Muscle of leg (tissue), 11 donors: ENCODE data around the gene TNFAIP8. TPM values are rescaled to one million over a fixed set of nuclear protein-coding genes. Genes with fewer than 3 reads are reported as not detected.

Source experiments
- DNase-seq: peaks from one replicate; pipeline ENCODE4 v3.0.0; 2013
- H3K27ac ChIP-seq: one replicate; pipeline ENCODE4 v1.5.1; 2013; ENCODE audit warnings: mild to moderate bottlenecking, low read length, control low read depth
- H3K27me3 ChIP-seq: one replicate; pipeline ENCODE4 v1.6.1; 2013; ENCODE audit warnings: low read length; ENCODE audit not compliant: control insufficient read depth, insufficient read depth
- H3K36me3 ChIP-seq: one replicate; pipeline ENCODE4 v1.6.1; 2013; ENCODE audit warnings: low read length; ENCODE audit not compliant: control insufficient read depth, insufficient read depth
- H3K4me1 ChIP-seq: one replicate; pipeline ENCODE4 v1.6.1; 2013; ENCODE audit warnings: low read length; ENCODE audit not compliant: control insufficient read depth, insufficient read depth
- H3K4me3 ChIP-seq: one replicate; pipeline ENCODE4 v1.5.1; 2013; ENCODE audit warnings: low read length, control low read depth
- H3K9me3 ChIP-seq: replicated peaks from 2 replicates; pipeline ENCODE4 v1.6.1; 2013; ENCODE audit warnings: low read depth, low read length; ENCODE audit not compliant: control insufficient read depth
- WGBS: methylation state at CpG from one replicate; pipeline ENCODE4 v1.1.5; 2013; ENCODE audit warnings: missing lambda C conversion rate; ENCODE audit not compliant: insufficient coverage; 5-methylcytosine and 5-hydroxymethylcytosine counted together
- polyA plus RNA-seq, 8 donors: library from polyadenylated mRNA; unstranded; fragments of 120-200 nt; gene quantifications; one replicate each; pipeline versions ENCODE4 v1.2.1 to v1.2.3, GENCODE V29; 2013; ENCODE audit warnings: inconsistent platforms in 1 of 8, low replicate concordance in 1 of 8; ENCODE audit not compliant: insufficient read length in 8 of 8, insufficient read depth in 1 of 8
- total RNA-seq: library from RNA; stranded (reverse); fragments of 120-200 nt; gene quantifications from one replicate; pipeline ENCODE4 v1.2.4, GENCODE V29; 2013

Gene TNFAIP8
- total and polyA plus RNA-seq, 9 donors, result 10.8 to 14.8 (median 12.1) TPM

- no peak overlapping the region for H3K4me3 ChIP-seq
- no peaks in the 10 kb centered on the region for H3K36me3 ChIP-seq
- no peak overlapping the region for H3K27ac ChIP-seq
- DNase-seq, result no peak
- H3K9me3 ChIP-seq, result no peaks in the 10 kb centered on the region
- no peaks in the 10 kb centered on the region for H3K27me3 ChIP-seq
- 57% methylated on average over 1 of the region's 5 CpGs for WGBS
- no peaks in the 10 kb centered on the region for H3K4me1 ChIP-seq
These were observed 28.8 kb upstream of the TNFAIP8 start for GRCh38 chr5:119327018-119327417.

DNA sequence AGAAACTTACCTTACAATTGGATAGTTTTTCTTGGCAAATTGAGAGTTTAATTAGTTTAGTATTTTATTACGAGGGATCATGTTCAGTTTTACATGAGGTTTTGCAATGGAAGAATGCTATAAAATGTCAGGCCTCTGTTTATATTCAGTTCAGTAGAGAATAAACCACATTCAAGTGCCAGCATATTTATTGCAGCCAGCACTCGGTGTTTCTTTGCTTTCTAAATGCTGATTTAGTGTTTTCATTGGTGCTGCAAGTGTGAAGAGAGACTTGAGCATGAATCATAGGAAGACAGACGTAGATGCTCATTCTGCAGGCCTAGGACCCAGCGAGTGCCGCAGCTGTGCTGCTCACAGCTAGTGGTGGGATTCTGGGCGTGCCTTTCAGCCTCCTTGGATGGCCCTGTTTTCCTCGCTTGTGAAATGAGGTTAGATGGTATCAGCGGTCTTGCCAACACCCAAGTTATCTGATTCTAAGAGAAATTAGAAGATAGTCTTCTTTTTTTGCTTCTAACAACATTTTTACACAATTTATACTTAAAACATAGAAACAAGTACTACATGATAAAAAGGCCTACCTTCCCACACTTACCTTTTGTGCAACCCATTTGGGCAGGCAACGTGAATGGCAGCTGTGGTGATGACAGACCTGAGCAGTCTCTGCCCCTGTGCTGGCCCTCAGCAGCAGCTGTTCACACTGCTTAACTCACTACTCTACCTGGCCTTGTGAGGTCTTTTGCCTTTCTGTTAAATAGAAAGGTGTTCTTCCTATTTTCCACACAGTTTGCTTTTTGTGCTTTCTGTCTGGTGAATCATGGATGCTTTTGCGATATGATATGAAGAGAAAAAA is 26.8 kb upstream of the TNFAIP8 start:
- H3K27me3 ChIP-seq, result no peaks in the 10 kb centered on the region
- WGBS, result 71% methylated on average over 2 of the region's 10 CpGs
- no peaks in the 10 kb centered on the region for H3K4me1 ChIP-seq
- DNase-seq, result no peak
- no peak overlapping the region for H3K4me3 ChIP-seq
- no peaks in the 10 kb centered on the region for H3K9me3 ChIP-seq
- H3K27ac ChIP-seq, result no peak overlapping the region
- no peaks in the 10 kb centered on the region for H3K36me3 ChIP-seq

DNA sequence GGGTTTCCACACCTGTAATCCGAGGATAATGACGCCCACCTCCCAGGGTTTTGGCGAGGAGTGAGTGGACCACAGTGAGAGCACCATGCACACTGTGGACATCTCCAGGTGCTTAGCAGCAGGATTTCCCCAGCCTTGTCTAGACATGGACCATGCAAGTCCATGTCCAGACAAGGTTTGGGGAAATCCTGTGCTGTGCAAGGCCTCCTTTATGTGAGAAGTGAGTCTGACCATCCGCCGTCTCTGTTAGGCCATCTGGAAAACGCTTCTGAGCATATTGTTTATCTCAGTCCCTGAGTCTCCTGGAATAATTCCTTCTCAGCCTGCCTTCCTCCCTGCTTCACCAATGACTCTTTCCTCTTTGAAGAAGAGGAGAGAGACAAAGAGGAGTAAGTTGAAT is 26.2 kb upstream of the TNFAIP8 start:
- Histone ChIP-seq H3K27me3 (no peaks in the 10 kb centered on the region), H3K27ac (no peak overlapping the region), H3K36me3 (no peaks in the 10 kb centered on the region), H3K4me1 (no peaks in the 10 kb centered on the region), H3K4me3 (no peak overlapping the region), H3K9me3 (no peaks in the 10 kb centered on the region)
- 69% methylated on average over 3 of the region's 6 CpGs for WGBS
- DNase-seq, result no peak

DNA sequence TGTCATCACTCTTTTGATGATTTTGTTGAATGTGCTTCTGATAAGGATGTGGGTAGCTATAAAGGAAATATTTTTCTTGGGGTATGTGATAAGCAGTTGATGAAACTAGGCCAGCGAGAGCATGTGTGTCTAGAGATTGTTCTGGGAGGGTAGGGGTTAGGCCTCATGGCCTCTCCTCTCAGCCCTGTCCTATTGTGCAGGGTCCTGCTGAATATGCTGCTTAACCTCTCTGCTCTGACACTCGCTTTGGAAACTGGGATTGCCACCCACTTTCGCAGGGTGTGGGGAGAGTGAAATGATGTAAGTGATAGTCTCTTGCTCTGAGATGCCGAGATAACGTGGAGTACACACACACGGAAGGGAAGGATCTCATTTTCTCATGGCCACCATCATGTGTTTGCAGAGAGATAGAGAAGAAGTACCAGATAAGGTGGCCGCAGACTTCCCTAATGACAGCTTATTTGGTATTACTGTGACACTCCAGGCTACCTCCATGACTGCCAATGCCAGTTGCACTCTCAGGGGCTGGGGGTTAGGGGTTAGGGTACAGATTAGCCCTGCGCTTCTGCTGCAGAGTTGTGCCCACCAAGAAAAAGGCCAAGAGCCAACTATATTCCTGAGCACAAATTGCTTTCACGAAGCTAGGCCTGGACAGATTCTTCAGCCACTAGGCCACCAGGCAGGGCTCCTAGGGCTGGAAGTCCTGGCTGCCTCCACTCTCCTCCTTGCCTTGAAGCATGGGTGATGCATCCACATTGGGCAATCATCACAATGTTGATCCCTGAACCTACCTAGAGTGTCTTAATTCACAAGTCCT is 25.2 kb upstream of the TNFAIP8 start:
- no peak for DNase-seq
- 83% methylated on average over 8 of the region's 9 CpGs for WGBS
- H3K36me3 ChIP-seq, result no peaks in the 10 kb centered on the region
- H3K4me3 ChIP-seq, result no peak overlapping the region
- H3K27ac ChIP-seq, result no peak overlapping the region
- no peaks in the 10 kb centered on the region for H3K27me3 ChIP-seq
- H3K9me3 ChIP-seq, result no peaks in the 10 kb centered on the region
- H3K4me1 ChIP-seq, result no peaks in the 10 kb centered on the region

DNA sequence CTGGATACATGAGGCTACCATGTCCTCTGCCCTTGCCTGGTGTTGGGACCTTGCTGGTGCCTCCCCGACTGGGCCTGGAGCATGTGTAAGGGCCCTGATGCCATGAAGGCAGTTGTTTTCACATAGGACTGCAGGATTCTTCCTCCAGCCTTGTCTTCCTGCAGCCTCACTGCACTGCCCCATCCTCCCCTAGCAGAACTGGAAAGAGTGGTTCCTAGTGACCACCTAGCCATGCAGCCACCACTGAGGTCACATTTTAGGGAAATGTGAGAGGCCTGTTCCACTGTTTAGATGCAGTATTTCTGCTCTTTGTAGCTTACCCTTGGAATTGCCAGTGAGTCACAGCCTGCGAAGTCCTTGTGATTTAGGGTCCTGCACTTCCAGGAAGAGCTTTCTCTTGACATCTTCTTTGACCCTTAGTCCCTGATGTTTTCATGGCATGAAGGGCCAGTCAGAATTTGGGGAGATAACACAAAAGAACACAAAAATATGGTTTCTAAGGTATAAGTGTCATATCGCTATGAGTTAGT is 24.2 kb upstream of the TNFAIP8 start:
- no peak for DNase-seq
- Histone ChIP-seq H3K9me3 (no peaks in the 10 kb centered on the region), H3K27ac (no peak overlapping the region), H3K4me1 (no peaks in the 10 kb centered on the region), H3K36me3 (no peaks in the 10 kb centered on the region), H3K27me3 (no peaks in the 10 kb centered on the region), H3K4me3 (no peak overlapping the region)
- WGBS, result 88% methylated on average over 1 of the region's 3 CpGs

GRCh38 chr5:119332208-119332607 is 23.6 kb upstream of the TNFAIP8 start:
- no peak overlapping the region for H3K27ac ChIP-seq

GRCh38 chr5:119332978-119333401 is 22.8 kb upstream of the TNFAIP8 start:
- no CpG with 5 or more reads among the region's 4 CpGs for WGBS
- Histone ChIP-seq H3K27me3 (no peaks in the 10 kb centered on the region), H3K4me3 (no peak overlapping the region), H3K27ac (no peak overlapping the region), H3K4me1 (no peaks in the 10 kb centered on the region), H3K9me3 (no peaks in the 10 kb centered on the region), H3K36me3 (no peaks in the 10 kb centered on the region)
- no peak for DNase-seq

More at GRCh38 chr5:119332208-119332607, 23.6 kb upstream of the TNFAIP8 start:
- Histone ChIP-seq H3K4me3 (no peak overlapping the region), H3K9me3 (no peaks in the 10 kb centered on the region), H3K27me3 (no peaks in the 10 kb centered on the region), H3K4me1 (no peaks in the 10 kb centered on the region), H3K36me3 (no peaks in the 10 kb centered on the region)
- WGBS, result 100% methylated on average over 2 of the region's 4 CpGs
- DNase-seq, result no peak

GRCh38 chr5:119333421-119333851 is 22.4 kb upstream of the TNFAIP8 start:
- no peaks in the 10 kb centered on the region for H3K4me1 ChIP-seq
- no peaks in the 10 kb centered on the region for H3K9me3 ChIP-seq
- no peak overlapping the region for H3K27ac ChIP-seq
- H3K27me3 ChIP-seq, result no peaks in the 10 kb centered on the region
- no peak for DNase-seq
- H3K36me3 ChIP-seq, result no peaks in the 10 kb centered on the region
- no peak overlapping the region for H3K4me3 ChIP-seq
- WGBS, result 57% methylated on average over 5 of the region's 5 CpGs

GRCh38 chr5:119335261-119335677 is 20.6 kb upstream of the TNFAIP8 start:
- DNase-seq, result no peak
- Histone ChIP-seq H3K4me1 (peaks cover 3% of the 10 kb centered on the region), H3K36me3 (no peaks in the 10 kb centered on the region), H3K27ac (no peak overlapping the region), H3K9me3 (no peaks in the 10 kb centered on the region), H3K4me3 (no peak overlapping the region), H3K27me3 (no peaks in the 10 kb centered on the region)
- no CpG with 5 or more reads among the region's 4 CpGs for WGBS

GRCh38 chr5:119336262-119336661 is 19.6 kb upstream of the TNFAIP8 start:
- WGBS, result 40% methylated on average over 1 of the region's 1 CpG
- H3K36me3 ChIP-seq, result no peaks in the 10 kb centered on the region
- peaks cover 3% of the 10 kb centered on the region for H3K4me1 ChIP-seq

More at GRCh38 chr5:119336262-119336661, 19.6 kb upstream of the TNFAIP8 start:
- Histone ChIP-seq H3K27me3 (no peaks in the 10 kb centered on the region), H3K4me3 (no peak overlapping the region), H3K27ac (no peak overlapping the region), H3K9me3 (no peaks in the 10 kb centered on the region)
- DNase-seq, result no peak
